Activated CD4-positive, CD25-positive, alpha-beta regulatory T cell treated with anti-CD3 and anti-CD28 coated beads, Interleukin-2, amount 50 U/mL, for 24 hours (primary cell): ENCODE data around the gene EMC10.
"Not testable (repeated sequence)": the region's sequence is repeated elsewhere in the genome, so short reads cannot be mapped to it uniquely, and the experiment has no call there.

Experiments used
- ATAC-seq, 2 donors: fragments of 150-1000 bp; cut with Tn5 transposase; one replicate each; pipeline ENCODE4 v1.10.0; 2021; ENCODE audit warnings: mild to moderate bottlenecking in 1 of 2, moderate library complexity in 1 of 2

The EMC10 gene

DNA sequence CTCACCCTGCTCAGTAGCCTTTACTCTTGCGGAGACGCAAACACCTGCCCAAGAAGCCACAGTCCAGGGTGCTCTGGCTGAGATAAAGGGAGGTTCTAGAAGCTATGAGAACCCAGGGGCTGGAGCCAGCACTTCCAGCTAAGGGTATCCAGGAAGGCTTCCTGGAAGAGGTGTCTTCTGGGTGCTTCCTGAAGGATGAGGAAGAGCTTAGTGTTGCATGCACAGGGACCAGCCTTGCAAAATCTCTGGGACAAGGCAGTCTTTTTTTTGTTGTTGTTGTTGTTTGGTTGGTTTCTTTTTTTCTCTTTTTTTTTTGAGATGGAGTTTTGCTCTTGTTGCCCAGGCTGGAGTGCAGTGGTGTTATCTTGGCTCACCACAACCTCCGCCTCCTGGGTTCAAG is 23.1 kb upstream of the EMC10 start:
- ATAC-seq: no peak

DNA sequence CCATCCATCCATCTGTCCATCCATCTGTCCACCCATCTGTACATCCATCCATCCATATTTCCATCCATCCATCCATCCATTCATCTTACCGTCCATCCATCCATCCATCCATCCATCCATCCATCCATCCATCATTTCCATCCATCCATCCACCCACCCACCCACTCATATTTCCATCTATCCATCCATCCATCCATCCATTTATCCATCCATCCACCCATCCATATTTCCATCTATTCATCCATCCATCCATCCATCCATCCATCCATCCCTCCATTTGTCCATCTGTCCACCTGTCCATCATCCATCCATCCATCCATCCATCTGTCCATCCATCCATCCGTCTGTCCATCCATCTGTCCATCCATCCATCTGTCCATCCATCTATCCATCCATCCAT is 20.3 kb upstream of the EMC10 start:
- no peak for ATAC-seq

GRCh38 chr19:50457300-50457699 is 19.0 kb upstream of the EMC10 start:
- ATAC-seq: no peak

GRCh38 chr19:50458396-50459066 is 17.8 kb upstream of the EMC10 start:
- no peak for ATAC-seq

- no peak for ATAC-seq
Measured at GRCh38 chr19:50459067-50459456, 17.2 kb upstream of the EMC10 start.

- no peak for ATAC-seq
Measured at GRCh38 chr19:50459638-50460037, 16.7 kb upstream of the EMC10 start.

DNA sequence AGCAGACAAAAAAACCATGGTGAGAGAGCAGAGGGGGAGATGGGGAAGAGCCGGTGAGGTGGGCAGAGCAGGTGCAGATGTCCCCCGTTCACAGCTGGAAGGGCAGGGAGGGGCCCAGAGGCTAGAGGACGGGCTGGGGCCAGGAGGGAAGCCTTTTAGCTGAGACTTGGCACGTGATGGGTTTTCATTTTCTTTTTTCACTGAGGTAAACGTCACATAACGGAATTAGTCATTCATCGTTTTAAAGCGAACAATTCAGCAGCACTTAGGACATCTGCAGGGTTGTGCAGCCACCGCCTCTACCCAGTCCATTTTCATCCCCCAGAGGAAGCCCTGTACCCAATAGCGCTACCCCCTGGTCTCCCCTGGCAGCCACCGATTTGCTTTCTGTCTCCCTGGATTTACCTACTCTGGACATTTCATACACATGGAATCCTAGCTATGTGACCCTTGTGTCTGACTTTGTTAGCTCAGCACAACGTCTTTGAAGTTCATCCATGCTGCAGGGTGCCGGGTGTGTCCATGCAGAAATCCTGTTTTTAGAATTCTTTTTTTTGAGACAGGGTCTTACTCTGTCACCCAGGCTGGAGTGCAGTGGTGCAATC is 16.0 kb upstream of the EMC10 start:
- peak; percentile 75 to 83 for ATAC-seq

- ATAC-seq: peak; percentile 45 to 49
Measured at GRCh38 chr19:50461066-50461875, 15.0 kb upstream of the EMC10 start.

- no peak for ATAC-seq
Measured at GRCh38 chr19:50462970-50463369, 13.3 kb upstream of the EMC10 start.

DNA sequence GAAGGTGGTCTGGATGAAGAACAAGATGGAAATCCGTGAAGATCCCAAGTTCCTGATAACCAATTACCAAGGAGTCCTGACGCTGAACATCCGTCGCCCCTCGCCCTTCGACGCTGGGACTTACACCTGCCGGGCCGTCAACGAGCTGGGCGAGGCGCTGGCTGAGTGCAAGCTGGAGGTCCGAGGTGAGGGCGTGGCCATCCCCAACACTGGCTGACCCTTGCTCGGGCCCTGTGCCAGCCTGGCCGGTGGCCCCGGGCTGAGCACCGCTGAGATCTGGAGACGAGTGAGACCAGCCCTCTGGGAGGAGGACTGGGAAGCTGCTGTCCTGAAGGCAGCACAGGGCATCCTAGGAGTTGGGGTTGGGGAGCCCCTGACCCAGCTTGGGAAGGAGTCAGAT is 12.0 kb upstream of the EMC10 start:
- ATAC-seq: no peak

- no peak for ATAC-seq
Measured at GRCh38 chr19:50465000-50465399, 11.3 kb upstream of the EMC10 start.

GRCh38 chr19:50465986-50466705 is 10.2 kb upstream of the EMC10 start:
- no peak for ATAC-seq

DNA sequence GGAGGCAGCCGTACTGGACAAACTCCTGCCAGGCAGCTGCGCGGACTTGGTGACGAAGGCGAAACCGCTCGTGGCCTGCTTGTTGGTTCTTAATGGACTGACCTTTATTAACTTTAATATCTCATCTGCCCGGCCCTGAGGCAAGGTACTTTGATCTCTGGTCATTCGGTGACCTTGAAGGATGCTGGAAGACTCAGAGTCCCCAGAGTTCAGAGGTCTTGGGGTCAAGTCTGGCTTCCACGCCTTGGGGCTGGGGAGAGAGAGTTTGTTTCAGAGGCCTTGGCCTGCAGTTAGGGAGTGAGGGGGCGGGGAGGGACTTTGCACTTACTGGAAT is 9.6 kb upstream of the EMC10 start:
- ATAC-seq: no peak

- no peak for ATAC-seq
Measured at GRCh38 chr19:50467566-50467965, 8.7 kb upstream of the EMC10 start.

DNA sequence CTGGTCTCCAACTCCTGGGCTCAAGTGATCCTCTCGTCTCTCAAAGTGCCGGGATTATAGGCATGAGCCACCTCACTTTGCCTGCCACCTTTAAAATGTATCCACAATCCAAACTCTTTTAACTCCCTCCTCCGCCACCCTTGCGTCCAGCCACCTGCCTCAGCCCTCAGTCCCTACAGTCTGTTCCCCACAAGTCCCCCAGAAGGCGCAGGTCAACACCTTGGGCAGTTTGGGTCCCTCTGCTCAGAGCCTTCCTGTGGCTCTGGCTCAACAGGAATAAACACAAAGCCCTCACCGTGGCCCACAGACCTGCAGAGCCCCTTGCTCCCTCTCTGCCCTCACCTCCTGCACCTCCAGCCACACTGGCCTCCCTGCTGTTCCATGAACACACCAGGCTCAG is 7.5 kb upstream of the EMC10 start:
- no peak for ATAC-seq

DNA sequence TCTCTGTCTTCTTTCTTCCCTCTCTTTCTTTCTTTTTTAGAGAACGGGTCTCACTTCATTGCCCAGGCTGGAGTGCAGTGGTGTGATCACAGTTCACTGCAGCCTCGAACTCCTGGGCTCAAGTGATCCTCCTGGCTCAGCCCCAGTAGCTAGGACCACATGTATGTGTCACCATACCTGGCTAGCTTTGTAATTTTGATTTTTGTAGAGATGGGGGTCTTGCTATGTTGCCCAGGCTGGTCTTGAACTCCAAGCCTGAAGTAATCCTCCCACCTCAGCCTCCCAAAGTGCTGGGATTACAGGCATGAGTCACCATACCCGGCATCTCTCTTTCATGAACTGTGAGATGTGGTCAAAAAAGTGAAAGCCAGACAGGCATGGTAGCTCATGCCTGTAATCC is 3.0 kb upstream of the EMC10 start:
- not testable (repeated sequence) for ATAC-seq

DNA sequence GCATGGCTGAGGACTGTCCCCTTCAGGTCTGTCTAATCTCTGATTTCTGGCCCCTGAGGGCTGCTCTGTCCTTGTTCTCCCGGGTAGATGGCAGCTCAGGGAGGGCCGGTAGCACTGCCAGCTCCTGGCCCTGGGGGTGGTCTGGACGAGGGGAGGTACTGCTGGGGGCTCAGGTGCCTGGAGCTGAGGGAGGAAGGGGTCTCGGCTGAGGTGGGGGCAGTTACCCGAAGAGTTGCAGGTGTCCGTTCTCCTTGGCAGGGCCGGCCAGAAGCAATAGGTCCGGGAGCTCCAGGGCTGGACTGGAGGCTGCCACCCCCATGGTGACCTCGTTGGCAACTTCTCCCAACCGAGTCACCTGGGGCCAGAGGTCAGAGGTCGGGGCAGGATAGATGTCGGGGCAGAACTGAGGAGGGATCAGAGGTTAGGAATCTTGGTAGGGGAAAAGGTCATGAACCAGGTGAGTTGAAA is 1.2 kb upstream of the EMC10 start:
- no peak for ATAC-seq

DNA sequence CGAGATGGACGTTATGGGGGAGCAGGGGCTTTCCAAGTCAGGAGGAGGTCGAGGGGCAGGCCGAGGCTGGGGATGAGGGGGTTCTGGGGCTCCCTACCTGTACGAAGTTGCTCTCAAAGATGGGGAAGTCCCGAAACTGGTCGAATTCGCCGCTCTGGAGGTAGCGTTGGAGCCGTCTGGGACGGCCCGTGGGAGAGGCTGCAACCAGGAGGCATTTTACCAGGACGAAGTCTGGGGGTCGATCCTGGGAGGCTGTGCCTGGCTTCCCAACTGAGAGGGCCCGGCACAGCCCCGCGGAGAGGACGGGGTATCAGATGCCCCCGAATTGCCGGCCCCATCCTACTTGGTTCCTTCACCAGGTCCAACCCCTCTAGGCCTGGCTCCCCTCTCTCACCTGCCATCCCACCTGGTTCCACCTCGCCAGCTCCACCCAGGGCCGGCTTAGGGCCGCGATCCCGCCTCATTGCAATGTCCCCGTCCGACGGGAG is 527 bp upstream of the EMC10 start:
- ATAC-seq: peak in 1 of 2 donors; percentile 14

- ATAC-seq: no peak
Measured at GRCh38 chr19:50476907-50477238, 566 bp downstream of the EMC10 start.

DNA sequence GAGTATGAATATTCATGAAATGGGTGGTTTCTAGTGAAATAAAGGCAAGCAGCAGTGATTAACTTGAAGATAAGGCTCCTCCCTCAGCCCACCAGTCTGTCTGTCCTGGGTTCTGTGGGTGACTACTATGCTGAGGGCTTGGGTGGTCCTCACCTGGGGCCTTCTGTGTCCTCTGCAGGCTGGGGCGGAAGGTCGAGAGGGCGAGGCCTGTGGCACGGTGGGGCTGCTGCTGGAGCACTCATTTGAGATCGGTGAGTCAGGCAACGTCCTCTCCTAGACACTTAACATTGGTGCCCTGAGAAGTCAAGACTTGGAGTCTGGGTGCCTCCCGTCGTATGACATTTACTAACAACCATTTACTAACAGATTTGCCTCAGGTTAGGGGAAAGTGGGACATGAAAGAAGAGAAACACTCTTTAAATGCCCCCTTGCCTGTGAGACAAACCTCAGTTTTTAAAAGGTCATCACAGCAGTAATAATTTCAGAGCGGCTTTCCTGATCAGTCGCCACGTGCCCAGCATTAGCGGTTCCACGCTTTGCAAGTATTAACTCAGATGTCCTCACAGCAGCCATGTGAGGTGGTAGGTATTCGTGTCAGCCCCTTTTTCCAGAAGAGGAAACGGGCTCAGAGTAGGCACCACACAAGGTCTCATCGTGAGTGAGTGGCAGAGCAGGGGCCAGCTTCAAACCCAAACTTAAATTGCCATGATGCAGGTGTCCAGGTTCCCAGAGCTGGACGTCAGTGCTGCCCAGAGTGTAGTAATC is 1.6 kb downstream of the EMC10 start:
- no peak for ATAC-seq

- no peak for ATAC-seq
Measured at GRCh38 chr19:50478901-50479715, 2.8 kb downstream of the EMC10 start.
